ENCODE measurements around the gene SLIT3.

Gene SLIT3

DNA sequence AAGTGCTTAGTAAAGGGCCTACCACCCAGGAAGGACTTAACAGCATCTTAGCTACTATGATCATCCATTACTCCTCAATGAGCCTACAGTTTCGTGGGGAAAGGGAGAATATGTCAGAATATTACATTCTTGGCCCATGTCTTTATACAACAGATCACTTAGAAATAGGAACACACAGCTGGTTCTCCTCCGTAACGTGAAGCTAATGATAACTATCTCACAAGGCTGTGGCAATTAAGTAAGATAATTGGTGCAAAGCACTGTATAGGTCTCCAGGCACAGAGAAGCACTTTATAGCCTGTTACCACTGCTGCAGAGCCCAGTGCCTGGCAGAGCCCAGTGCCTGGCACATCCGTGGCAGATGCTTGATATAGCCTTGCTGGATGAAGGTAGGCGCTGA, 347.6 kb downstream of the SLIT3 start:
- H3K4me3 ChIP-seq (ENCODE audit: low read depth, low read length) = no peak overlapping the region
- no peak for TF ChIP-seq CTCF (IDR thresholded peaks at IDR 0.05; ENCODE audit: low read depth, low read length)

DNA sequence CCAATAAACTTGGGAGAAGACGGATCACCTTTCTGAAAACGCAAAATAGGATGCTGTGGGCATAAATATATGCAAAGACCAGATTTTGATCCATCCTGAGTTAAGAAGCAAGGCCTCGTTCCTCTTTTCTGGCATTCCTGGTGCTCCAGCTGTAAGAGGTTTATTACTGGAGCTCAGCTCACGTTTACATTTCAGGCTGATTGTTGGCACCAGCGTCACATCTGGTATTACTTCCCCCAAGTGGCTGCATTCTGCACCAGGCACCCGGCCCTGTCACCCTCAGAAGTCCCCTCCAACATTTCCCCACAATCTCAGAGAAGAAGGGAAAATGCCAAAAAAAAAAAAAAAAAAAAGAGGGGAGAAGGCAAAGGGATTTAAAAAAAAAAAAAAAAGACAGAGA, 348.7 kb downstream of the SLIT3 start:
- TF ChIP-seq CTCF (IDR thresholded peaks at IDR 0.05; ENCODE audit: low read depth, low read length) = no peak
- H3K4me3 ChIP-seq (ENCODE audit: low read depth, low read length) = no peak overlapping the region

- TF ChIP-seq CTCF (IDR thresholded peaks at IDR 0.05; ENCODE audit: low read depth, low read length) = no peak
- no peak overlapping the region for H3K4me3 ChIP-seq (ENCODE audit: low read depth, low read length)
These were observed 349.2 kb downstream of the SLIT3 start for GRCh38 chr5:168951769-168952168.

DNA sequence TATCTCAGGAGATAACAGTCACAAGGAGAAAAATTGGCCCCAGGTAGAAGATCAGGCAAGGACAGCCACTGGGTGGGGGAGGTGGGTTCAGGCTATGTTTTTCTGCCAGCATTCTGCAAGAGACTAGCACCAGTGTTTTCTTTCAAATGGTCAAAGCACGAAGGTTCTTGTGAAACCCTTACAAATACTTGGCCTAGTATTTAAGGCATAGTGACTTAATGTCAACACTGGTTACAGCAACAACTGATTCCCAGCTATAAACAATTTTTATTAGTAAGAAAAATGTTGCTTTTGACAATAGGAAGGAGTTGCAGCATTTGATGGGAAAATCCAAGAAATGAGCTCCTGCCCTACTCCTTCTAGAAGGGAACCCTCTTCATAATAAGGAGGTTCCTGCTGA, 349.6 kb downstream of the SLIT3 start:
- no peak for TF ChIP-seq CTCF (IDR thresholded peaks at IDR 0.05; ENCODE audit: low read depth, low read length)

GRCh38 chr5:168950241-168950951, 350.5 kb downstream of the SLIT3 start:
- TF ChIP-seq CTCF (IDR thresholded peaks at IDR 0.05; ENCODE audit: low read depth, low read length) = no peak
- H3K4me3 ChIP-seq (ENCODE audit: low read depth, low read length) = no peak overlapping the region

More for the DNA sequence above, 349.6 kb downstream of the SLIT3 start:
- H3K4me3 ChIP-seq (ENCODE audit: low read depth, low read length) = no peak overlapping the region

DNA sequence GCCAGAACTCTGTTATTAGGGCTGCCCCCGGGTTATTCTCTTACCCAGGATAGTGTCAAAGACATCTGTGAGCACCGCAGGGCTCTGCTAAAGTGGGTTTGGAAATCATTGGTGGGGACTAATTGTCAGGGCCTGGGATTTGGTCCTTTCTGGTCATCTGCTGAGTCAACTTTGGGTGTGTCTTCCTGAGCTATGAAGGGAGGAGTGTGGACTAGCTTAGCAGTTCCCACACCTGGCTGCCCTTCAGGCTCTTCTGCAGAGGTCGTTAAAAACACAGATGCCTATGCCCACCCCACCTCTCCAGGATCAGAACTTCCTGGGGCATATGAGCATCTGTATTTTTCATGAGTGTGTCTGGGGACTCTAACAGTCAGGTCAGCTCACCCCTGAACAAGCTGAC, 352.2 kb downstream of the SLIT3 start:
- H3K4me3 ChIP-seq (ENCODE audit: low read depth, low read length) = no peak overlapping the region
- no peak for TF ChIP-seq CTCF (IDR thresholded peaks at IDR 0.05; ENCODE audit: low read depth, low read length)

DNA sequence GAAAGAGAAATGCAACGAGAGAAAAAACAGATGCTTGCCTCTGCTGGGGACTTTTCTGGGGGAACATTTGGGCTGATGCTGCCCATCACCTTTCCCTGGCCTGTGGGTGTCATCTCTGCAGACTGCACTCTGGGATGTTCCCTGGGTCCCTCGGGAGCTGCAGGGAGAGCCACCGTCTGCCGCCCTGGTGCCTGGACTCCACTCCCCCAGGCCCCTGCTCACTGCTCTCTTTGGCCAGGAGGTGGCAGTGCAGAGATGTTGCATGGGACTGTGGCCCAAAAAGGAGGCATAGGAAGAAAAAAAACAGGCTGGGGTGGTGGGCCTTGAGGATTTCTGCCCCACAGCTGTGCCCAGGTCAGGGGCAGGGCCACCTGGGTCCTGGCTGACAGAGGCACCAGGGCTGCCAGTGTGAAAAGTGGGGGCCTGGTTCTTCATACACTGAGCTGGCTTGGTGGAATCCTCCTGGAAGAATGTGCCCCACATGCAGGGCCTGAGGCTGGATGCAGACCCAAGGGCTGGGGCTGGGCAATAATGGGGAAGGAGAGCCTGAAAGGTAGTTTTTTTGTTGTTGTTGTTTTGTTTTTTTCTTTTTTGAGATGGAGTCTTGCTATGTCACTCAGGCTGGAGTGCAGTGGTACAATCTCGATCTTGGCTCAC, 353.6 kb downstream of the SLIT3 start:
- 0 out of 2 replicates have a peak overlapping the region, but pooled peaks have one; percentile 18 for H3K4me3 ChIP-seq (ENCODE audit: low read depth, low read length)
- no peak; the same call in 1 of the 2 replicates for TF ChIP-seq CTCF (IDR thresholded peaks at IDR 0.05; ENCODE audit: low read depth, low read length)

All from WI38 (cell line).